ENCODE measurements around the gene KDM4C. TPM values are rescaled to one million over a fixed set of nuclear protein-coding genes. Genes with fewer than 3 reads are reported as not detected.

Gene KDM4C
- total RNA-seq, 4 donors from 2014 or later, result 52.1 to 83.6 (median 65.5) TPM

DNA sequence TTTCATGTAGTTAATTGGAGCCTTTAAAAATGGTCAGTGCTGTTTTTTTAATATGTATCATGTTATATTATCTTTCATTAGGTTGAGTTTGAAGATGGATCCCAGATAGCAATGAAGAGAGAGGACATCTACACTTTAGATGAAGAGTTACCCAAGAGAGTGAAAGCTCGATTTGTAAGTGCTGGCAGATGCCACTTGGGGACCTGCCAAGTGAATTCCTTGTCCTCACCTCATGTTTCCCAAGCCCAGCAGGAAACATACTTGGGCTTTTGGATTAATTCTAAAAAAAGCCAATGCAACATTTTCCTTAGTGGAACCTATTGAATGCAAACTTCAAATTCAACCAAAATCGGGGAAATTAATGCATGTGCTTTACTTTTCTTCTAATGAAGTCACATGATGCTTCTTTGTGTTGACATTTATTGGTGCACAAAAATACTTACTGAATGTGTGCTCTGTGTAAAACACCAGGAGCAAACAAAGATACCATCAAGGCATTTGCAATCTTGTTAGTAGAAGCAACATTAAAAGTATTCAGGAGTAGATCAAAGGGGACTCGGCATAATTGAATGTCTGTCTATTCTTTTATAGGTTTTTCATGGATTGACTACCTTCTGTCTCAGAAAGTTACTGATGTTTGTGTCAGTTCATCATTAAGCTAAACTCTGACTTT is 412.1 kb downstream of the KDM4C start:
- intact Hi-C loops (cut with DNase I), result no loop called here
- WGBS, 2 donors, result 71 to 76% methylated on average over 3 of the region's 3 CpGs
- no peak for DNase-seq
- Histone ChIP-seq H3K4me3 (replicated peaks in 1 of 3) (no peak overlapping the region), H3K9me3 (no peaks in the 10 kb centered on the region), H3K36me3 (peaks cover 0 to 9% of the 10 kb centered on the region in 2 donors), H3K27ac (no peak overlapping the region), H3K27me3 (no peaks in the 10 kb centered on the region), H3K4me1 (peaks cover 3 to 17% of the 10 kb centered on the region in 2 donors)
- TF ChIP-seq, protein P1, sequence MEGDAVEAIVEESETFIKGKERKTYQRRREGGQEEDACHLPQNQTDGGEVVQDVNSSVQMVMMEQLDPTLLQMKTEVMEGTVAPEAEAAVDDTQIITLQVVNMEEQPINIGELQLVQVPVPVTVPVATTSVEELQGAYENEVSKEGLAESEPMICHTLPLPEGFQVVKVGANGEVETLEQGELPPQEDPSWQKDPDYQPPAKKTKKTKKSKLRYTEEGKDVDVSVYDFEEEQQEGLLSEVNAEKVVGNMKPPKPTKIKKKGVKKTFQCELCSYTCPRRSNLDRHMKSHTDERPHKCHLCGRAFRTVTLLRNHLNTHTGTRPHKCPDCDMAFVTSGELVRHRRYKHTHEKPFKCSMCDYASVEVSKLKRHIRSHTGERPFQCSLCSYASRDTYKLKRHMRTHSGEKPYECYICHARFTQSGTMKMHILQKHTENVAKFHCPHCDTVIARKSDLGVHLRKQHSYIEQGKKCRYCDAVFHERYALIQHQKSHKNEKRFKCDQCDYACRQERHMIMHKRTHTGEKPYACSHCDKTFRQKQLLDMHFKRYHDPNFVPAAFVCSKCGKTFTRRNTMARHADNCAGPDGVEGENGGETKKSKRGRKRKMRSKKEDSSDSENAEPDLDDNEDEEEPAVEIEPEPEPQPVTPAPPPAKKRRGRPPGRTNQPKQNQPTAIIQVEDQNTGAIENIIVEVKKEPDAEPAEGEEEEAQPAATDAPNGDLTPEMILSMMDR (IDR thresholded peaks at IDR 0.05), result no peak
- TF ChIP-seq POLR2A (IDR thresholded peaks at IDR 0.05), result no peak

DNA sequence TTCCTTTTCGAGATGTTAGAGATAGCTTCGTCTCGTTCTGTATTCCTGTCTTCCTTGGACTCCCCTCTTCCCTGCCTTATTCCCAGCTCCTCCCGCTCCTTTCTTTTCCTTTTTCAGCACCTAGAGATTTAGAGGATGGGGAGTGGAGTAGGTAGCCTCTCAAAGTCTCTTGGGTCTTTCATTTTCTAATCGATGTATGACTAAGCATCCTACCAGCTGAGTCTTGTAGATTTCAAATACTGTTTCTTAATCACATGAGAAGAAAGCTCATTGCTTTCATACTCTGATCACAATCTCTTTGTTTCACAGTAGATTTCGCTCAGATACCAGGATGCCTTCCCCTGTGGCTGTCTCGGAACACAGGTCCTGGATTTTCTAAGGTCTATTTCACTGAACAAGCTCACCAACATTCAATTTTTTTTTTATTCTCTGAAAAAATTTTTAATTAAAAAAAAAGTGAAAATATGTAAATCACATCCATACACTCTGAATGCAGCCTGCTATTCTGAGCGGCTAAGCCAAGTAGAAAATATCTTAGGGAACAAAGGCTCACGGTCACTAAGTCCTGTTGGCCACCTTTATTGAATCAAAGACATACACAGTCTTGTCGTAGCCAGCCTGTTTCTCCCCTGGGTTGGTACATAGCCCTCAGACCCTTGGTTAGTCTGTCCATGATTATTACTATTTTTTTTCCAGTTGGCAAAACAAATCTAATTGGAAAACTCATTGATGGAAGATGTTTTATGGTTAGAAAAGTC is 413.8 kb downstream of the KDM4C start:
- 90 to 96% methylated on average over 10 of the region's 10 CpGs for WGBS, 2 donors
- peaks cover 0 to 2% of the 10 kb centered on the region in 2 donors for H3K36me3 ChIP-seq
- no peak overlapping the region for H3K27ac ChIP-seq

DNA sequence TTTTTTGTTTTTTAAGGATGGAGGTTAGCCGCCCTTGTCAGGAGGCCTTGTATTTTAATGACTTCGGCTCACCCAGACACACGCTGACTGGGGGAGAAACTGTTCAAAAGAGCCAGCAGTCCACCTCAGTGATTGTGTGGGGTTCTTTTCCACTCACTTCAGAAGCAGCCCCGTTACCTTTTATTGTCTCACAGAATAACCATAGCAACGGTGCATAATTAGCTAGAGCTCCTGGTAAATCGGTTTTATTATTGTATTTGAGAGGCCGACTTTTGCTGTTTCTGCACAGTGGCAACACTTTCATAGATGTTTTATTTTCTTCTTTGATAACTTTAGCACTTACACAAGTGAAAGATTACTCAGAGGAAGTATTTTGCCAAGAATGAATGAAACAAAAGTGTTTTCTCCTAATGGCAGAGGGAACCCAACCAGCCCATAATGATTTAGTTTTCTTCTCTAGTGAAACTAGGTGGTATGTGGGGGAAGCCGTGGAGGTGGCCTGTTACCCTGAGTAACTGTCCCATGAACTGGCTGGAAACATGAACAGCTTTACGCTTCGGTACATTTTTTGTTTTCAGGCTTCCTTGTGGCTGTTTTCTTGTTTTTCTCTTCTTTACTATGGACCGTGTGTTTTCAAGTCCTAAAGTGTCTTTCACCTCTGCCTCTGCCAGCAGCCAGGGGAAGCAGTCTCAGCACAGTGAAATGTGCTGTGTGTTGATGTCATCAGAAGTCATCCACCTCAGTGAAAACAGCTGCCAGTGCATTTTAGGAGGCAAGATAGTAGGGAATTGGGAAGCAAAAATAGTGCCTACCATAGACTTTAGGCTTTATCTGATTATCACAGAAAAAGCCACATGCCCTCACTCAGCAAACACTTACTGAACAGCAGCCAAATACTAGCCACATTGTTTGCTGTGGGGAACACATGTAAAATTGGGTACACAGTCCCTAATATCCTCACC is 414.7 kb downstream of the KDM4C start:
- Histone ChIP-seq H3K27me3 (no peaks in the 10 kb centered on the region), H3K4me1 (peaks cover 3 to 17% of the 10 kb centered on the region in 2 donors), H3K27ac (no peak overlapping the region), H3K9me3 (no peaks in the 10 kb centered on the region), H3K4me3 (replicated peaks in 1 of 3) (no peak overlapping the region), H3K36me3 (peaks cover 0 to 2% of the 10 kb centered on the region in 2 donors)
- TF ChIP-seq, protein P1 (IDR thresholded peaks at IDR 0.05), result no peak
- TF ChIP-seq POLR2A (IDR thresholded peaks at IDR 0.05), result no peak
- 72 to 90% methylated on average over 11 of the region's 11 CpGs for WGBS, 2 donors
- intact Hi-C loops (cut with DNase I), result no loop called here
- no peak for DNase-seq

More for the DNA sequence above, 413.8 kb downstream of the KDM4C start:
- Histone ChIP-seq H3K4me3 (replicated peaks in 1 of 3) (no peak overlapping the region), H3K27me3 (no peaks in the 10 kb centered on the region), H3K4me1 (peaks cover 3 to 17% of the 10 kb centered on the region in 2 donors), H3K9me3 (no peaks in the 10 kb centered on the region)
- no peak for DNase-seq
- intact Hi-C loops (cut with DNase I), result no loop called here
- TF ChIP-seq, protein P1 (IDR thresholded peaks at IDR 0.05), result no peak
- TF ChIP-seq POLR2A (IDR thresholded peaks at IDR 0.05), result no peak

DNA sequence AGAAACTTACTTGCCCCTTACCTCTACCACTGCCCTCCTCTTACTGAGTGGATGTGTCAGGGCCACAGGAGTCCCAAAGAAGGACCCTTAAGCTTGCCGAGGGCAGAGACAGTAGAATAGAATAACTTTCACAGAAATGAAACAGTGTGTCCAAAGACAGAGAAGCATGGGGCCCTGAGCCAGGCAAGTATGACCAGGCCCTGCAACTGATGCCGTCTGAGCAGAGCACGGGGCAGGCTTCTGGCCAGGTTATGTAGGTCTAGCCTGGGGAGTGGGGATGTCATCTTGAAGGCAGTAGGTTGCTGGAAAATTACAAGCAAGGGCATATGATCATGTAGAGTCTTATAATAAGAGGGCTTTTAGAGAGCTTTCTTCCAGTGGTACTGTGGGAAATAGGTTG is 415.4 kb downstream of the KDM4C start:
- Histone ChIP-seq H3K4me3 (replicated peaks in 1 of 3) (no peak overlapping the region), H3K36me3 (peaks cover 0 to 2% of the 10 kb centered on the region in 2 donors), H3K27ac (no peak overlapping the region), H3K4me1 (peaks cover 3 to 17% of the 10 kb centered on the region in 2 donors), H3K9me3 (no peaks in the 10 kb centered on the region), H3K27me3 (no peaks in the 10 kb centered on the region)
- 68 to 74% methylated on average over 3 of the region's 3 CpGs for WGBS, 2 donors
- no peak for TF ChIP-seq POLR2A (IDR thresholded peaks at IDR 0.05)
- TF ChIP-seq, protein P1 (IDR thresholded peaks at IDR 0.05), result no peak
- no peak for DNase-seq
- intact Hi-C loops (cut with DNase I), result no loop called here

All from thyroid gland (tissue), 4 donors.